M059J (cell line): Measurements from ENCODE around the gene PRKAR1B. TPM values are rescaled to one million over a fixed set of nuclear protein-coding genes. Genes with fewer than 3 reads are reported as not detected.

Source experiments
- DNase-seq: peaks from one replicate; pipeline ENCODE4 v3.0.0-alpha.2; 2012; ENCODE audit warnings: low read depth
- total RNA-seq: library from RNA; depleted of rRNA; stranded (reverse); fragments of >200 nt; shearing (Covaris generic); gene quantifications from 2 replicates; pipeline ENCODE4 v1.2.3, GENCODE V29; 2014

PRKAR1B gene
- total RNA-seq, 1 experiment from 2014 or later: 30.3 TPM

GRCh38 chr7:541661-542060 is 185.4 kb downstream of the PRKAR1B start:
- DNase-seq: no peak

GRCh38 chr7:540997-541396 is 186.1 kb downstream of the PRKAR1B start:
- DNase-seq: no peak

GRCh38 chr7:540579-540978 is 186.5 kb downstream of the PRKAR1B start:
- DNase-seq: no peak

- DNase-seq: peak; percentile 87
Observed at GRCh38 chr7:539731-540411, 187.2 kb downstream of the PRKAR1B start.

GRCh38 chr7:538764-539685 is 188.1 kb downstream of the PRKAR1B start:
- DNase-seq: no peak

GRCh38 chr7:537911-538634 is 189.0 kb downstream of the PRKAR1B start:
- peak; percentile 96 for DNase-seq

- DNase-seq: no peak
Observed at GRCh38 chr7:536231-536630, 190.8 kb downstream of the PRKAR1B start.

- DNase-seq: no peak
Observed at GRCh38 chr7:534959-535358, 192.1 kb downstream of the PRKAR1B start.

- DNase-seq: no peak
Observed at GRCh38 chr7:534075-534474, 193.0 kb downstream of the PRKAR1B start.

- DNase-seq: no peak
Observed at GRCh38 chr7:533266-533665, 193.8 kb downstream of the PRKAR1B start.

GRCh38 chr7:532379-533143 is 194.5 kb downstream of the PRKAR1B start:
- DNase-seq: no peak

- no peak for DNase-seq
Observed at GRCh38 chr7:531777-532176, 195.3 kb downstream of the PRKAR1B start.

GRCh38 chr7:528451-528850 is 198.6 kb downstream of the PRKAR1B start:
- DNase-seq: no peak

- no peak for DNase-seq
Observed at GRCh38 chr7:527723-528122, 199.4 kb downstream of the PRKAR1B start.

- no peak for DNase-seq
Observed at GRCh38 chr7:526460-527034, 200.5 kb downstream of the PRKAR1B start.

- DNase-seq: peak; percentile 58
Observed at GRCh38 chr7:525740-526139, 201.3 kb downstream of the PRKAR1B start.

- DNase-seq: no peak
Observed at GRCh38 chr7:524800-525199, 202.3 kb downstream of the PRKAR1B start.

- DNase-seq: no peak
Observed at GRCh38 chr7:523347-524336, 203.4 kb downstream of the PRKAR1B start.

GRCh38 chr7:522951-523314 is 204.1 kb downstream of the PRKAR1B start:
- no peak for DNase-seq
